BE2C (cell line): ENCODE measurements around the gene CACNB2.

Source experiments
- DNase-seq: peaks from one replicate; pipeline ENCODE4 v3.0.0-alpha.2; 2020
- H3K27me3 ChIP-seq: fragments of 250-450 bp; sonication (Bioruptor Pico); 2 replicates; pipeline ENCODE4 v1.5.1; 2020; ENCODE audit warnings: mild to moderate bottlenecking
- H3K36me3 ChIP-seq: fragments of 250-450 bp; sonication (Bioruptor Pico); 2 replicates; pipeline ENCODE4 v1.5.1; 2020; ENCODE audit warnings: mild to moderate bottlenecking
- H3K4me1 ChIP-seq: fragments of 250-450 bp; sonication (Bioruptor Pico); 2 replicates; pipeline ENCODE4 v1.5.1; 2020
- H3K4me3 ChIP-seq: 2 replicates; pipeline ENCODE4 v1.5.1; 2011; ENCODE audit warnings: low read depth, low read length
- H3K9me3 ChIP-seq: fragments of 250-450 bp; sonication (Bioruptor Pico); 2 replicates; pipeline ENCODE4 v1.5.1; 2020
- CTCF ChIP-seq: IDR thresholded peaks from 2 replicates; pipeline ENCODE4 v1.5.1; 2012; ENCODE audit warnings: mild to moderate bottlenecking, low read depth, low read length

The CACNB2 gene

GRCh38 chr10:18473424-18474117 lies 333.3 kb downstream of the CACNB2 start:
- Histone ChIP-seq H3K4me1 (no peaks in the 10 kb centered on the region), H3K9me3 (no peaks in the 10 kb centered on the region), H3K36me3 (no peaks in the 10 kb centered on the region), H3K4me3 (no peak overlapping the region), H3K27me3 (no peaks in the 10 kb centered on the region)
- TF ChIP-seq CTCF, result no peak
- DNase-seq, result no peak

- no peak for TF ChIP-seq CTCF
- Histone ChIP-seq H3K36me3 (no peaks in the 10 kb centered on the region), H3K4me3 (no peak overlapping the region), H3K9me3 (no peaks in the 10 kb centered on the region), H3K4me1 (no peaks in the 10 kb centered on the region), H3K27me3 (no peaks in the 10 kb centered on the region)
- no peak for DNase-seq
Observed at GRCh38 chr10:18474118-18474455, 333.9 kb downstream of the CACNB2 start.

GRCh38 chr10:18476076-18476647 lies 335.9 kb downstream of the CACNB2 start:
- TF ChIP-seq CTCF, result no peak
- DNase-seq, result no peak
- H3K4me3 ChIP-seq, result no peak overlapping the region
- H3K9me3 ChIP-seq, result no peaks in the 10 kb centered on the region
- no peaks in the 10 kb centered on the region for H3K27me3 ChIP-seq
- H3K36me3 ChIP-seq, result no peaks in the 10 kb centered on the region
- H3K4me1 ChIP-seq, result no peaks in the 10 kb centered on the region

GRCh38 chr10:18478354-18478753 lies 338.1 kb downstream of the CACNB2 start:
- no peaks in the 10 kb centered on the region for H3K9me3 ChIP-seq
- TF ChIP-seq CTCF, result no peak

GRCh38 chr10:18479502-18479901 lies 339.3 kb downstream of the CACNB2 start:
- Histone ChIP-seq H3K36me3 (no peaks in the 10 kb centered on the region), H3K4me3 (no peak overlapping the region), H3K4me1 (no peaks in the 10 kb centered on the region), H3K27me3 (no peaks in the 10 kb centered on the region), H3K9me3 (no peaks in the 10 kb centered on the region)
- no peak for TF ChIP-seq CTCF
- no peak for DNase-seq

More at GRCh38 chr10:18478354-18478753, 338.1 kb downstream of the CACNB2 start:
- DNase-seq, result no peak
- H3K4me3 ChIP-seq, result no peak overlapping the region
- no peaks in the 10 kb centered on the region for H3K4me1 ChIP-seq
- no peaks in the 10 kb centered on the region for H3K27me3 ChIP-seq
- H3K36me3 ChIP-seq, result no peaks in the 10 kb centered on the region

GRCh38 chr10:18483516-18484186 lies 343.4 kb downstream of the CACNB2 start:
- Histone ChIP-seq H3K4me1 (no peaks in the 10 kb centered on the region), H3K4me3 (no peak overlapping the region), H3K9me3 (no peaks in the 10 kb centered on the region), H3K36me3 (no peaks in the 10 kb centered on the region), H3K27me3 (no peaks in the 10 kb centered on the region)
- DNase-seq, result no peak
- TF ChIP-seq CTCF, result no peak
